MG63 (cell line): ENCODE measurements around the gene SLCO3A1. TPM values are rescaled to one million over a fixed set of nuclear protein-coding genes. Genes with fewer than 3 reads are reported as not detected.

Experiments used
- DNase-seq: peaks from one replicate; pipeline ENCODE4 v3.0.0-alpha.2; 2020
- H3K27me3 ChIP-seq: fragments of 250-450 bp; sonication (Bioruptor Pico); 2 replicates; pipeline ENCODE4 v1.5.1; 2020; ENCODE audit warnings: mild to moderate bottlenecking, moderate library complexity
- H3K36me3 ChIP-seq: fragments of 250-450 bp; sonication (Bioruptor Pico); 2 replicates; pipeline ENCODE4 v1.5.1; 2020; ENCODE audit warnings: mild to moderate bottlenecking, moderate library complexity
- H3K4me3 ChIP-seq: fragments of 250-450 bp; sonication (Bioruptor Pico); 2 replicates; pipeline ENCODE4 v1.5.1; 2020; ENCODE audit warnings: mild to moderate bottlenecking, moderate library complexity
- H3K9me3 ChIP-seq: fragments of 250-450 bp; sonication (Bioruptor Pico); 2 replicates; pipeline ENCODE4 v1.5.1; 2020; ENCODE audit warnings: mild to moderate bottlenecking, moderate library complexity
- total RNA-seq: library from RNA; depleted of rRNA; stranded (reverse); fragments of >200 nt; shearing (Covaris generic); gene quantifications from 2 replicates; pipeline ENCODE4 v1.2.3, GENCODE V29; 2014; ENCODE audit warnings: low replicate concordance

The SLCO3A1 gene
- total RNA-seq, 1 experiment from 2014 or later, result 37.4 TPM

DNA sequence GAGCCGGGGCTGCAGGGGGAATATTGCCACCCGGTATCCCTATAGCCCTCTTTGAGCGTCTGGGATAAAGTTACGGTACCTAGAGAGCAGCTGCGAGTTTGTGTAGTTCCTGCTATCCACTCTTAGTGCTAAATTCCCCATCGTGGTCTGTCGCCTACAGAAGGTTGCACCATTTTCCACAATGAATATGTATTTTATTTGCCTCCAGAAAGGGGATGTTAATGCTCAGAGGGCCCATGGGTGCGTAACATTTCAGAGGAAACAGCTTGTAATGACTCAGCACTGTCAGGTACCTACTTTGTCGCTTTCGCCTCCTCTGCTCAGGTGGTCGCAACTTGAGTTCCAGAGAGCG, 1.1 kb downstream of the SLCO3A1 start:
- Histone ChIP-seq H3K27me3 (no peaks in the 10 kb centered on the region), H3K4me3 (peak overlapping the region; percentile 77)

DNA sequence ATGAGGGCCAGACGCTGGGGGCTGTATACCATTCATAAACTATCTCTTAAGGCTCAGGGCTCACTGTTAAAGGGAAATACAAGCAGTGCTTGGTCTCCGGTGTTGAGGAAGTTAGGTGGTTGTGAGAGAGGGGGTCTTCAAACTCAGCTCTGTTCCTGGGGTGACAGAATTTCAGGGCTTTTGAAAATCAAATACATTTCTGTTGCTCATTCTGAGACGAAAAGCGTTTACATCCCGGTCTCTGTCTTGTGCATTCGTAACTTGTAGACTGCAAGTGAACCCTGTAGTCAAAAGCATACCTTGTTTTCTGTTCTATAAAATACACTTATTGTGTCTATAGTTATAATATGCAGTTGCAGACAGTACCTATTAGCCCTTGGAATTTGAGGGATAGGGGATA, 1.7 kb downstream of the SLCO3A1 start:
- no peaks in the 10 kb centered on the region for H3K27me3 ChIP-seq
- no peak for DNase-seq
- peak overlapping the region; percentile 77; the same call in 1 of the 2 replicates for H3K4me3 ChIP-seq
- no peaks in the 10 kb centered on the region for H3K9me3 ChIP-seq
- H3K36me3 ChIP-seq, result peaks cover 3% of the 10 kb centered on the region; the same call in 1 of the 2 replicates

More for the DNA sequence above, 1.1 kb downstream of the SLCO3A1 start:
- Histone ChIP-seq H3K9me3 (no peaks in the 10 kb centered on the region), H3K36me3 (peaks cover 3% of the 10 kb centered on the region; the same call in 1 of the 2 replicates)
- no peak for DNase-seq

DNA sequence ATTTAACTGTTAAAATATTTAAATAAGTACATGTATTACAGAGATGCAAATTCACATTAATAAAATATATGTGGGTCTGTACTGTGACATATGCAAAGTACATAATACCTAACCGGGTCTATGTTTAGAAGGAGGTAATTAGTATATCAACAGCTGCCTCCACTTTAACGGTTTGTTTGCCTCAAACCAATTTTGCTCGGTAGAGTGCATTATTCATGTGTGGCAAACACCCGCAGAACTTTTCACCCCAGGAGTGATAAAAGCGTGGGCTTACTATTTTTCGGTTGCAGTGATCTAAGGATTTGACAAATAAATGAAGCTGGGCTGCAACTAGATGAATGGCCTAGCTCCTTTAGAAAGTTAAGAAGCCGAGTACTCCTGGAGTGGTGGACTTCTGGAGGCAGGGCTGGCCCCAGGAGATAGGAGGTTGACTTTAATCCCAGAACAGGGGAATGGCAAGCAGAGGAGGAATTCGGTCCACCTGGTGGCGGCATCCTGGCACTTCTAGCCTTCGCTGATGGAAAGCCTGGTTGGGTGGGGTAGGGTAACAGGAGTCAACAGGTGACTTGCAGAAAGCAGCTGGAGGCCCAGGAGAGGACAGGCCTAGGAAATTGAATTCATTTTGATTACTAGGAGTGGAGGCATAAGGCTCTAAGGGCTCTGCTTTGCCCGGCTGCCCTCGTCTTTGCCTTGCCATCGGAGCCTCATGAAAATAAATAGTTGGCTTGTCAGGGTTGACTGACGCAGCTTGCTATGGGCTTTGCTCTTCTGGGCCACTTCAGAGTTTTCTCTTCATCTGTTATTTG, 2.4 kb downstream of the SLCO3A1 start:
- DNase-seq, result peak; percentile 24
- H3K27me3 ChIP-seq, result no peaks in the 10 kb centered on the region

DNA sequence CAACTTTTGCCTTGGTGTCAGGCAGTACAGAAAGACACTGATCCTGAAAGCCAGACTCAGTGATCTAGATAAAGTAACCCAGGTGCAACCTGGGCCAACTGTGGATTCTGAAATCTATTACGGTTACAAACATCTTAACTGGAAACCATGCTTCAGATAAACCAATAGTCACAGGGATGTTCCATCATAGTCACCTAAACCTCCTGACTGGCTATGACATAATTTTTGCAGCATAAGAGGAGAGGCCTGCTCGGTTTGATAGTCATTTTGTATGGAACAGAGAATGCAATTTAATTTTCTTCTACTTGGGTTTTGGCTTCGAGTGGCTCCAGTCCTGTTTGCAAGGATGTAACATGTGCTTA, 3.7 kb downstream of the SLCO3A1 start:
- H3K27me3 ChIP-seq, result no peaks in the 10 kb centered on the region
- no peaks in the 10 kb centered on the region for H3K9me3 ChIP-seq
- H3K36me3 ChIP-seq, result peaks cover 3% of the 10 kb centered on the region; the same call in 1 of the 2 replicates
- no peak overlapping the region for H3K4me3 ChIP-seq
- no peak for DNase-seq

More for the DNA sequence above, 2.4 kb downstream of the SLCO3A1 start:
- H3K4me3 ChIP-seq, result no peak overlapping the region; the same call in 1 of the 2 replicates
- H3K36me3 ChIP-seq, result peaks cover 3% of the 10 kb centered on the region; the same call in 1 of the 2 replicates
- H3K9me3 ChIP-seq, result no peaks in the 10 kb centered on the region

DNA sequence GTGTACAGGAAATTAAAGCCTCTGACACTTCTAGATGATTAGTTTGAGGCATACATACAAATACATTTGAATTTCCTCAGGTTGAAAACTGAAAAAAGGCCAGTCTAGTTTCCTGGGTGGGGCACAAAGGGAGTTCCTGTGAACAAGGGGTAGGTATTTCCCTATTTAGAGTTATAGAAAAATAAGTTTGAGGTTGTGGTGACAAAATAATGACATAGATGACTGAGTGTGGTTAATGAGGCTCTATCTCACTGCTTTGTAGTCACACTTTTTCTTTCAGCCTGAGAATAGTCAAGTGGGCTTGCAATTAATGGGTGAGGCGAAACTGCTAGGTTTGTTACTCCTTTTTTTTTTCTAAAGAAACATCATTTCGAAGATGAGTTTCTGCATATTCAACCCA, 4.3 kb downstream of the SLCO3A1 start:
- DNase-seq, result no peak
- H3K4me3 ChIP-seq, result no peak overlapping the region
- H3K36me3 ChIP-seq, result peaks cover 3% of the 10 kb centered on the region; the same call in 1 of the 2 replicates
- no peaks in the 10 kb centered on the region for H3K27me3 ChIP-seq
- H3K9me3 ChIP-seq, result no peaks in the 10 kb centered on the region

DNA sequence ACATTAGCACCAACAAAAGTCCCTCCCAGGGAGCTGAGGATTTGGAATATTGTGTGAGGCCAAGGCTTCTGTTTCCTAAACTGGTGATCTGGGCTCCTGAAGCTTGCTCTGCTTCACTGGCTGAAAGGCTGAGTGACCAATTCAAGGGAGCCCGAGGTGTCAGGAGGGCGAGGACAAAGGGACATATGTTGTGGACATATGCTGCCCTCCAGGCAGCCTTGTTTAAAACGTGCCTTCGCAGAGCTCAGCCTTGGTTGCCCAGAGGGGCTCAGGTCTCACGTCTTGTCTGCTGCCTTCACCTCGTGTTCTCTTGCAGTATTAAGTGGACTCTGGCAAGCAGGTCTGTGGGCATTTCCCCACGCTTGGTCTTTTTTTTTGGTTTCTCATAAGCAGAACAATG, 7.0 kb downstream of the SLCO3A1 start:
- H3K4me3 ChIP-seq, result no peak overlapping the region
- no peaks in the 10 kb centered on the region for H3K27me3 ChIP-seq
- peaks cover 3% of the 10 kb centered on the region; the same call in 1 of the 2 replicates for H3K36me3 ChIP-seq
- H3K9me3 ChIP-seq, result no peaks in the 10 kb centered on the region
- no peak for DNase-seq

DNA sequence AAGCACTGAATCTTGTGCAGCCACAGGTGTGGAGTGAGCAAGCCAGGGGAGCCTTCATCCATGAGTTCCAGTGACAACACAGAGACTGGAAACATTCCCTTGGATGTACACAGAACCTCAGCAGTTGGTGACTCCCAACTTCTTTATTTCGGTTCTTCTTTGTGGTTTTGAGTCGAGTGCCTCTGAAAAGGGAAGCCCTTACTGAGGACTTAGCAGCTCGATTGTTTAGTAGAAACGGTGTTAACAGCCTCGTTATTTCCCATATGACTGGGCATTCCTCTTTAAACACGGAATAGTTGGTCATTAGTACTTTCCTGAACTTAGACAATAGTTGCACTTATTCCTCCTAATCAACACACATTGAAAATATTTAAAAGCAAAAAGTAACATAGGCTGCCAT, 7.7 kb downstream of the SLCO3A1 start:
- DNase-seq, result no peak
- H3K4me3 ChIP-seq, result no peak overlapping the region
- H3K36me3 ChIP-seq, result peaks cover 5% of the 10 kb centered on the region; the same call in 1 of the 2 replicates
- no peaks in the 10 kb centered on the region for H3K9me3 ChIP-seq
- H3K27me3 ChIP-seq, result no peaks in the 10 kb centered on the region

DNA sequence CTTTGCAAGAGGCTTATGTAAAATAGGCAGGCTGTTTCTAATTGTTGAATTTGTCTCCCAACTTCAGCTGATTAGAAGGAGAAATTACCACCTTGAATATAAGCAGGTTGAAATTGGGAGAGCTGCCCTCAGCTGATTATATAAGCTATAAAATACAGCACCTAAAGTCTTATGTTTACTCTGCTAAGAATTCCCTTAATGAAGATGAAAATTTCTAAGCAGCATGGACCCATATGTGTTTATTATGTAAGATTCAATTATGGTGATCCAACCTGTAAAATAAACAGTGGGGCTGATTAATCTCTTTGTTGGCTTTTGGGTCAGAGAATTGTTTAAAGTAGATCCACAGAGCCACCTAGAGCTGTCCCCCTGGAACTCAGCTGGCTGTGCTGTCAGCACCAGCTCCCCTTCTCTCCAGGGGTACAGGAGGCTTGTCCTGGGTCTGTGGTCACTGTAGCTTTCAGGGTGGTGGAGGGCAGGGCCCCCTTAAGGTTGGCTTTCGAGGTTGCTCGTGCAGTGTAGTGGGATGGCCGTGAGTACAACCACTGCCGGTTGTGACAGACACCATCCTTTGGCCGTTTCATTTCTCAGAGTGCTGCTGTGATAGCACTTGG, 9.5 kb downstream of the SLCO3A1 start:
- Histone ChIP-seq H3K9me3 (no peaks in the 10 kb centered on the region), H3K4me3 (no peak overlapping the region), H3K27me3 (no peaks in the 10 kb centered on the region), H3K36me3 (peaks cover 5% of the 10 kb centered on the region; the same call in 1 of the 2 replicates)
- DNase-seq, result no peak

DNA sequence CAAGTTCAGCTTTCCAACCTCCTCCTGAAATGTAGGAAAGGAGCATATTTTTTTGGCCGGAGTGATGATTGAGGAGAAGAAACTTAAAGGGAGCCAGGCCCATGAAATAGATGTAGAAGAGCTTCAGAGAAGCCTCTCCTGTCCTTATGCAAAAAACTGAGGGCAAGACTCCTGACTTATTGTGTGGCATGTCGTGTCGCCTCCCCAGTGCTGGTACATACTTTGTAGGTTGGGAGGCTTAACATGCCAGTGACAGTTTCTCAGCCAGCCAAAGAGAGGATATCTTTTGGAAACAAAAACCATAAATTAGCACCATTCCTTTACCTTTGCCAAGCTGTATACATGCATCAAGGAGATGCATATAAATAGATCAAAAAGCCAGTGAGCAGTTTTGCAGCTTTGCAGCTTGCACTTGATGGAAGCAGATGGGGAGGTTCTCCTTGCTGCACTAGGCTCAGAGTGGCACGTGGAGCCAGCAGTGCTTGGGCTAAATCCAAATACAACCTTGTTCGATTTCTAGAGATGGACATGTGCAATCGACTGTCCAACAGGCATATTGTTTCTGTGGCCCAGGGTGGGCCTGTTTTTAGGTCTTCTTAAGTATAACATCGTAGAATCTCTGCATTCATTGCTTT, 10.2 kb downstream of the SLCO3A1 start:
- Histone ChIP-seq H3K27me3 (no peaks in the 10 kb centered on the region), H3K36me3 (peaks cover 5% of the 10 kb centered on the region; the same call in 1 of the 2 replicates), H3K4me3 (no peak overlapping the region), H3K9me3 (no peaks in the 10 kb centered on the region)
- no peak for DNase-seq

DNA sequence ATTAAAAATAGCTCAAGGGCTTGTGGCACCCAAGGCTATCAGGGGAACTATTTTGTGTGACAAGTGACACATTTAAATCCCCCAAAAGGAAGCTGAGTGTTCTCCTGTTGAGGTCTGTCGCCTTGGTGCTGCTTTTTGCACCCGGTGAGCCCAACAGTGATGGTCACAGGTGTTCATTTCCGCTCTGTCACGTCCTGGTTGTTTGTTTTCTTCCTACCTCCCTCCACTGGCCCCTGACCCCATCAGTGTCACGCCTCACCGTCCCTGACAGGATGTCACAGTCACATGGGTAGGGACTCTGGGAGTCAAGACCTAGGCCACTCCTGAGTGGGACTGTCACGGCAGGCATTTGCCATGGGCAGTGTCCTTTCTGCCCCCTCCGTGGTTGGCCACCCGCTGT, 11.2 kb downstream of the SLCO3A1 start:
- Histone ChIP-seq H3K27me3 (no peaks in the 10 kb centered on the region), H3K4me3 (no peak overlapping the region), H3K9me3 (no peaks in the 10 kb centered on the region), H3K36me3 (0 out of 2 replicates have a peak, but pooled peaks cover 3% of the 10 kb centered on the region)
- DNase-seq, result no peak

DNA sequence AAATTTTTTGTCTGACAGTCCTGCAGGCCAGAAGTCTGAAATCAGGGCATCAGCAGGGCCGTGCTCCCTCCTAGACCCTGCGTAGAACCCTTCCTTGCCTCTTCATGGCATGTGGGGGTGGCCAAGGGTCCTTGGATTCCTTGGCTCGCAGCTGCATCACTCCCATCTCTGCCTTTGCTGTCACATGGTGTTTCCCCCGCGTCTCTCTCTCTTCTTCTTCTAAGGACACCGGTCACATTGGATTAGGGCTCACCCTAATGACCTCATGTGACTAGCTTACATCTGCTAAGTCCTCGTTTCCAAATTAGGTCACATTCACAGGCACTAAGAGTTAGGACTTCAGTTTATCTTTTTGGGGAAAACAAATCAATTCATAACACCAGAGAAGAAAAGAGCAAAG, 12.0 kb downstream of the SLCO3A1 start:
- H3K9me3 ChIP-seq, result no peaks in the 10 kb centered on the region
- no peak overlapping the region for H3K4me3 ChIP-seq
- DNase-seq, result no peak
- 0 out of 2 replicates have a peak, but pooled peaks cover 3% of the 10 kb centered on the region for H3K36me3 ChIP-seq
- H3K27me3 ChIP-seq, result no peaks in the 10 kb centered on the region

DNA sequence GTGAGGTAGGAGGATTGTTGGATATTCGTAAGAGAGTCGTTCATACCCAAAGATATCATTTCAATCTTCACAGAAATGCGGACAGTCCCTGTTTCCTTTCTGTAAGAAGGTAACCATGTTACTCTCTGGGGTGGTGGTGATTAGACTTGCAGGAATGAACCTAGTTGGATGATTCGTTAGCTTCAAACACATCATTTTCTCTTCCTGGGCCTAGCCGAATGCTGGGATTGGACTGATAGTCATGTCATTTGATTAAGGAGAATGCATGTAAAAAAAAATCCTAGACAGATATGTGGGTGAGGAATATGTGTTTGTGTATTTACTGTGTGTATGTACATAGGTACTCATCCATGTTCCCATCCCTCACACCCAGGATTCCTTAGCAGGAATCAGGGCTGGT, 12.4 kb downstream of the SLCO3A1 start:
- no peaks in the 10 kb centered on the region for H3K27me3 ChIP-seq
- no peak for DNase-seq
- H3K36me3 ChIP-seq, result 0 out of 2 replicates have a peak, but pooled peaks cover 3% of the 10 kb centered on the region
- H3K4me3 ChIP-seq, result no peak overlapping the region
- H3K9me3 ChIP-seq, result no peaks in the 10 kb centered on the region

DNA sequence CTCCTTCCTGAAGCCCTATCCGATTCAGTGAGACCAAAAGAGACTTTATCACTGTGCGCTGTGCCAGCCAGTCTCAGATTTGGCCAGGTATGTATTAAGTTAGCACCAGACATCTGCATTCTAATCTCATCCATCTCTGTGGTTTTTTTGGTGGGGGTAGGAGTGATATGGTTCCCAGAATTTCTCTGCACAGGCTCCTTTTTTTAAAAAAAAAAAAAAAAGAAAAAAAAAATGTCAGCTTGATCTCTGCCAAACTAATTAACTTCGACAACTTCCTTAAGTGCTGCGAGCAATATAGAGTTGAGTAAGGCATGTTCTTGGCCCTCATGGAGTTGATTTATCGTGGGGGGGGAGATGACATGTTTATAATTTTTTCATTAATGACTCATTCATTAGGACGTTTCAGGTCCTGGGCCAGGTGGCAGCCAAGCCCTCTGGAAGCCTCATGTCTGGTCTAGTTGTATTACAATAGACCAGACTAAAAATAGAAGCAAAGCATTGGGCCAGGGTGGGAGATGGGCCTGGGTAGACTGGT, 12.9 kb downstream of the SLCO3A1 start:
- H3K9me3 ChIP-seq, result no peaks in the 10 kb centered on the region
- no peaks in the 10 kb centered on the region for H3K27me3 ChIP-seq
- H3K36me3 ChIP-seq, result 0 out of 2 replicates have a peak, but pooled peaks cover 3% of the 10 kb centered on the region
- no peak for DNase-seq
- no peak overlapping the region for H3K4me3 ChIP-seq

DNA sequence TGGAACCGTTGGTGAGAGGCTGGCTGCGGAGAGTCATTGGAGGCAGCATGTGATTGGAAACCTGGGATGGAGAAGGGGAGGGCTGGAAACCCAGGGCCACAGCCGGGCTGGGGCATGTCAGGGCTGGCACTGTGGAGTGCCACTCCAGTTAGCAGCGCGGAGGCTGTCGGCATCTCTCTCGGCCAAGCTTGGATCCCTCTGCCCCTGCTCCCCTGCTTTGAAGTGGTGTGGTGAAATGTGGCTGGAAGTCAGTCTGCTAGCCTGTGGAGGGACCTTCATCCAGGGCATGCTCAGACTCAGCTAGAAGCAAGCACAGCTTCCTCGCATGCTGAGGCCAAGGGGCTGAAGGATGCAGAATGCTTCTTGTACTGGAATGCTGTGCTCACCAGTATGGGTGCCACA, 13.5 kb downstream of the SLCO3A1 start:
- DNase-seq, result peak; percentile 68
- Histone ChIP-seq H3K27me3 (no peaks in the 10 kb centered on the region), H3K36me3 (peaks cover 3% of the 10 kb centered on the region; the same call in 1 of the 2 replicates), H3K4me3 (no peak overlapping the region), H3K9me3 (no peaks in the 10 kb centered on the region)

DNA sequence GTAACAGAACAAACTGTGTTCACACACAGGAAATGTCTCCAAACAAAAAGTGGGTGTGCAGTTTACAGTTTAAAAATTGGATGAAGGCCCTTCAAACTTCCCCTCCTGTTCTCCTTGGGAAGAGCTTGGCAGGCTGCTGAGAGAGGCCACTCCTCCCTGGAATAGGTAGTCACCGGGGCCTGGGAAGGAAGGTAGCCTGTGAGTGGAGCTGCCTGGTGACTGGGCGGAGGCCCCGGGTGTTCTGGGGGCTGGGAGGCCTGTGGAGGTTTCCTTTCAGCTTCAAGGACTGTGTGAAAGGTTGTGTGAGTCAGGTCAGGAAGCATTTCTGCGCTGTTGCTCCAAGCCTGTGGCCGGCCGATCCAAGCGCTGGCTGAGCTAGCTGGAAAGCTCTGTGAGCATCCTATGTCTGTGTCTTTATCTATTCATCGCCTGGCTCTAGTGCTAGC, 14.1 kb downstream of the SLCO3A1 start:
- H3K27me3 ChIP-seq, result no peaks in the 10 kb centered on the region
- no peaks in the 10 kb centered on the region for H3K9me3 ChIP-seq
- peaks cover 3% of the 10 kb centered on the region; the same call in 1 of the 2 replicates for H3K36me3 ChIP-seq
- no peak overlapping the region for H3K4me3 ChIP-seq
- peak; percentile 99 for DNase-seq

DNA sequence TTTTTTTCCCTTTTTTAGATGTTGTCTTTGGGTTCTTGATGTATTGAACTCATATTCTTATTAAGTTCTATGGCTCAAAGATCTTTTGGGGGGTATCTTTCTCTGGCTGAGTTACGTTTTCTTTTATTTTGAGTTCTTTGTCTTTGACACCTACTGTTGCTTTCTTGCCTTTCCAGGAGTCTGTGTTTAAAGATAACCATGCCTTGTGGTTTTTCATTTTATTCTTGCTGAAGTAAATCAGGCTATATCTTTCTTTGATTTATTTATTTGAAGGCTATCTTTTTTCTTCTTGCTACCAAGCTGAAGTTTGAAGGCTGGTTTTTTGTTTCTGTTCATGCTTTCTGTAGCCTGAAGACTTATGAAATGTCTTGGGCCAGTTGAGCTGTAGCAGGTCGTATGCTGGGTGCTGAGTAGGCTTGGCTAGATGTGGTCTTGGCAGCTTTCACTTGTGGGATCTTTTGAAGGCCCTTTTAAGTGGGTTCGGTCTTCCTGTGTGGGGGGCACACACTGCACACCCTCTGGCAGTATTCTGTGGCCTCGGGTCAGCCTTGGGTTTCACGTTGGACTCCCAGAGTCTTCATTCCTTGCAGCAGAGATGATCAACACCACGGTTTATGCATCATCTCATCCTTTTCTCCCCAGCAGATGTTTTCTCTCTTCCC, 17.5 kb downstream of the SLCO3A1 start:
- Histone ChIP-seq H3K36me3 (peaks cover 2% of the 10 kb centered on the region; the same call in 1 of the 2 replicates), H3K27me3 (no peaks in the 10 kb centered on the region), H3K4me3 (no peak overlapping the region), H3K9me3 (no peaks in the 10 kb centered on the region)
- no peak for DNase-seq
